NCI-H2081 (cell line): Measurements from ENCODE around the gene PAN3.

Experiments
- DNase-seq, 2 experiments: peaks; one replicate each; lab custom pipeline; 2025; lab: John Stamatoyannopoulos, UW

The PAN3 gene

DNA sequence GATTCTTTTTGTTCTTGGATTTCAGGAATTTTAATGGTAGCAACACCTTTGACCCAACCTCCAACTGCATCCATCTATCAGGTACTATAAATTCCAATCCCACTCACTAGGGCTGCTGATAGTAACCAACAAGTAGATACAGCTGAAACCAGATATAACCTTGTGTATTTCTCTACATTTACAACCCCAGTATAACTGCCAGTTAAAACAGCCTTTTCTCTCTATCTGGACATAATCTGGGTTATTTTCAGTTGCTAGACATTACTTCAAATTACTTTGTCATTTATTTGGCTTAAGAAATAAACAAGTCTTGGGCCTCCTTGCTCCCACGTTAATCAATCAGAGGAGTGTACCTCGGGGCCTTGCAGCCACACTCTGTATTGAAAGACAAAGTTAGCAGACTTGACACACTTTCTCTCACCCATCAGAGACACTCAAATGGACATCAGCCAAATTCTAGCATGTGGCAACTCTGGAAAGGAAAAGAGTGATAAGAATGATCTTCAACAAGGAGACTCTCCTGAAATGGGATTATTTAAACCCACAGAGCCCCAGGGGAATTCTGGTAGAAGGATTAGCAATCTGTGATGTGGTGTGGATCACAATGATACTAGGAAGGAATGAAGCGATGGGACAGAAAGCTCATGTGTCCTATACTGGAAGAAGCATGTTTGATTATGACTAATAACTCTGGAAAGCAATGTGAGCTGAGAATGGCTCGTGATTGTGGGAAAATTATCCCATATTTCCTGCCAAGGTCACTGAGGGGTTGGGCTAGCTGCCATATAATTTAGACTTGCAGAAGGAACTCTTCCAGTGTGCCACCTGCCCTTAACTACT lies 199.0 kb downstream of the PAN3 start:
- DNase-seq = peak in 1 of 2 experiments; percentile 5

DNA sequence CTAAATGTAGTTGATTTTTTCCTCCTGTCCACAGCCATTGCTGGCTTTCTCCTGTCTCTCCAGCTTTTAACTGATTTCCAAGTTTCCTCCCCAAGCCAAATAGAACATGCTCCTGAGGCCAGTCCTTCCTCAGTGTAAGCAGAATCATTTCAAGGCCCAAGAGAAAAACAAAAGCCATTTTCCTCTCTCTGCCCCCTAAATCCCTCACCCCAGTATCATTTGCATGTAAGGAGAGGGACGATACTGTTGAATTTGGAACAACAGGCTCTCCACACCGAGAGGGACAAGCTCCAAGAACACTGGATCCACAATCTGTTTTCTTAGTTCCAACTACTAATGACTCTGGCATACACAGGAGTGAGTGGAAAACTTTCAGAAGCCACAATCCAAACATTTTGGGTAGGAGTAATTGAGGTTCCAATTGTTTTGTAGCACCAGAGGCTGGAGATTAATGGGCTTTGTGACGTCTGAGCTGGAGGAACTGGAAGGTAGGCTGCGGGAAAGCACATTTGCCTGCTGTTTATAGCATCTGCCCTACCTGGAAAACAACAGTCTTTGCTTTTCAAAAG lies 199.7 kb downstream of the PAN3 start:
- no peak for DNase-seq

DNA sequence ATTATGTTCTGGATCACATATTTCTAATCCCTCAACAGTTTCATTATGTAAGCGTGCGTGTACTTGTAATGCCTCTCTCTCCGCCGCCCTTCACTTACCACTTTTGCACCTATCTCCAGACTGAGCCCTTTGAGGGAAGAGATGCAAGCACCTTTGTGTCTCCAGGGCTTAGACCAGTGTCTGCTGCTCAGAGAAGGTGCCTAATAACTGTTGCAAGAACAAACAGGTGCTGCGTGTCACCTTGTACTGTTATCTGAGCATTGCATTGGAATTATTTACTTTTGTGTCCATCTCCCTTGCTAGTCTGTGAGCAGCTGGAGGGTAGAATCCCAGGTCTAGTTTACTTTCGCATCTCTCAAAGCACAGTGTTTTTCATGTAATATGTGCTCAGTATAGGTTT lies 200.4 kb downstream of the PAN3 start:
- DNase-seq = no peak

DNA sequence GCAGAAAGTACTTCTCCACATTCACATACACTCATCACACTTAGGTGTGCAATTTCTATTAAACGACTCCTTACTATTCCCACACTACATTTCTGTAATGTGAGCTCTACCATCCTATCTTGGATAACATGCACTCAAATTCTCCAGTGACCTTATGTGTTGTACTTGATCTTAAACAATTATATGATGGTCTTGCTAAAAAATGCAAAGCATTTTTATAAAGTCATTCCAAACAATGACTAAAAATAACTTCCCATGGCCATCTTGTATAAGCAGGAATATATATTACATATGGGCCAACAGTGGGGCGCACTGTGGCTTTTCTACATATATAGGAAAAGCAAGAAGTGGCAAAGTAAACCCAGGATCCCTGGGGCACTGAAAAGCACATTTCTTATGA lies 201.1 kb downstream of the PAN3 start:
- no peak for DNase-seq

DNA sequence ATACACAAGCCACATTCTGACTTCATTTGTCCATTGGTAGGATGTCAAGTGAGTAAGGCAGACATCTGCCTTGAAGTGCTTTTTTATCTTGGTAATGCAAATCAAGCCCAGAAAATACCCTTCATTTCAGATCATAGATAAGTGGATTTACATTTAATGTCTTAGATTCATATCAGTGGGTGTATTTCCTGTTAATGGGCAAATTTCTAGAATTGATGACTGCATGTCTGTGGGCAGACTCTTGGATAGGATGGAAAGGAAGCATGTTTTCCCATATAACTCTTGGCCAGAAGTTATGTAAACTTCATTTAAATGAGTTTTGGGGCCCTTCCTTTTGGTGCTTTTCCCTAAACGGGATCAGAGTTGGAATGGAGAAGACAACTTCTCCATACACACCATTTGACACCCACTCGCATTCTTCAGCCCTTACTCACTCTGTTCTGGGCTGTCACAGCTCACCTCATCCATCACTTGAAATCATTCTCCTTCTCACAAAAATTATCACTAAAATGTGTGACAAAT lies 202.0 kb downstream of the PAN3 start:
- DNase-seq = no peak

DNA sequence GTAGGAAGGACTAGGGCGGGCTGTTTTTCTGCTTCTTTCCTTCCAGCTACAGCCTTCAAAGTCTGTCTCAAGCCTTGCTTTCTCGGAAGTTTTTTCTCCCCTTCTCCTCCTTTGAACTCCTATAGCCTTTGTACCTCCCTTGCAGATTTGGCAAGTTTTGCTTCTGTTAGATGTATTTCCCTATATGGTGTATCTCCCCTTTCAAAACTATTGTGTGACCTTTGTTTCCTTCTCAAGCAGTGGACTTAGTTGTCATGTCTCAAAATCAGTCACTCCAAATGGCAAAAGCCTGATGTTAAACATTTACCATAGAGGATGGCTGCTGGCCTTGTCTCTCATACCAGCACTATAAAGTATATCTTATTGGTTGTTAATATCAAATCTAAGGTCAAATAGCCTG lies 203.9 kb downstream of the PAN3 start:
- DNase-seq = no peak

DNA sequence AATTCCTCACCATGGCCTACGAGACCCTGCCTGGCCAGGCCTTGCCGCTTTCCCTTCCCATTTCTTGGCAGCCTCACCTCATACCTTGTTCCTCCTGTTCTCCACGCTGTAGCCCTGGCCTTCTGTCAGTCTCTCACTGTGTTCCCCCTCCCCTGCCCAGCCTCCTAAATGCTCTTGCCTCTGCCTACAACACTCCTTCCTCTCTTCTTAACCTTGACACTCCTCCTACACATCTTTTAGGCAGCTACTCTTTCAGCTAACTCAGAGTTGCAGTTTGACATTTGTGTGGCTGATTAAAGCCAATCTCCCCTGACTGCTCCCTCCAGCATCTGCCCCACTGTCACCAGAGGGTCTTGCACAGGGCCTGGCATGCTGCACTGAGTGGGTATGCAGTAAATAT lies 205.8 kb downstream of the PAN3 start:
- no peak for DNase-seq
